ENCODE measurements around the gene DPYD. TPM values are rescaled to one million over a fixed set of nuclear protein-coding genes. Genes with fewer than 3 reads are reported as not detected.

DPYD gene
- total RNA-seq, 1 donor from 2014 or later = 56.1 TPM

- intact Hi-C loops (cut with micrococcal nuclease) = no loop called here
Measured at GRCh38 chr1:97457446-97458089, 463.3 kb downstream of the DPYD start.

GRCh38 chr1:97451944-97452343 is 468.9 kb downstream of the DPYD start:
- intact Hi-C loops (cut with micrococcal nuclease) = no loop called here

- intact Hi-C loops (cut with micrococcal nuclease) = no loop called here
Measured at GRCh38 chr1:97451046-97451826, 469.6 kb downstream of the DPYD start.

GRCh38 chr1:97441966-97442365 is 478.9 kb downstream of the DPYD start:
- intact Hi-C loops (cut with micrococcal nuclease) = no loop called here

GRCh38 chr1:97433824-97434177 is 487.0 kb downstream of the DPYD start:
- intact Hi-C loops (cut with micrococcal nuclease) = no loop called here

GRCh38 chr1:97433094-97433823 is 487.6 kb downstream of the DPYD start:
- intact Hi-C loops (cut with micrococcal nuclease) = no loop called here

GRCh38 chr1:97427371-97427770 is 493.5 kb downstream of the DPYD start:
- intact Hi-C loops (cut with micrococcal nuclease) = no loop called here

- intact Hi-C loops (cut with micrococcal nuclease) = no loop called here
Measured at GRCh38 chr1:97424209-97424608, 496.6 kb downstream of the DPYD start.

- intact Hi-C loops (cut with micrococcal nuclease) = no loop called here
Measured at GRCh38 chr1:97423403-97423802, 497.4 kb downstream of the DPYD start.

- intact Hi-C loops (cut with micrococcal nuclease) = no loop called here
Measured at GRCh38 chr1:97417661-97418060, 503.2 kb downstream of the DPYD start.

GRCh38 chr1:97414682-97415312 is 506.0 kb downstream of the DPYD start:
- intact Hi-C loops (cut with micrococcal nuclease) = no loop called here

GRCh38 chr1:97412737-97413136 is 508.1 kb downstream of the DPYD start:
- intact Hi-C loops (cut with micrococcal nuclease) = no loop called here

GRCh38 chr1:97412166-97412565 is 508.7 kb downstream of the DPYD start:
- intact Hi-C loops (cut with micrococcal nuclease) = no loop called here

GRCh38 chr1:97396463-97396862 is 524.4 kb downstream of the DPYD start:
- intact Hi-C loops (cut with micrococcal nuclease) = no loop called here

GRCh38 chr1:97392701-97393100 is 528.1 kb downstream of the DPYD start:
- intact Hi-C loops (cut with micrococcal nuclease) = no loop called here

GRCh38 chr1:97385536-97386277 is 535.1 kb downstream of the DPYD start:
- intact Hi-C loops (cut with micrococcal nuclease) = no loop called here

GRCh38 chr1:97384294-97384968 is 536.4 kb downstream of the DPYD start:
- intact Hi-C loops (cut with micrococcal nuclease) = no loop called here

GRCh38 chr1:97383797-97384196 is 537.0 kb downstream of the DPYD start:
- intact Hi-C loops (cut with micrococcal nuclease) = no loop called here

GRCh38 chr1:97382206-97382605 is 538.6 kb downstream of the DPYD start:
- intact Hi-C loops (cut with micrococcal nuclease) = no loop called here

GRCh38 chr1:97379387-97380075 is 541.3 kb downstream of the DPYD start:
- intact Hi-C loops (cut with micrococcal nuclease) = no loop called here
